GM12878 (cell line): ENCODE data around the gene ARL10.

ENCODE experiments used
- EP300 ChIP-seq, 2 experiments: fragments of 150-350 bp in 1 of 2; IDR thresholded peaks; 2 replicates each; pipeline ENCODE4 v1.6.1; 2011 to 2012; ENCODE audit warnings: low read depth in 2 of 2, low read length in 2 of 2, borderline replicate concordance in 1 of 2, improper control_type of control experiment in 1 of 2, inconsistent platforms in 1 of 2; ENCODE audit not compliant: control insufficient read depth in 1 of 2
- MTA2 ChIP-seq: fragments of 450-650 bp; IDR thresholded peaks from 2 replicates; pipeline ENCODE4 v1.6.1; 2016; ENCODE audit warnings: low read depth, mild to moderate bottlenecking, moderate library complexity
- NFIC ChIP-seq: IDR thresholded peaks from 2 replicates; pipeline ENCODE4 v1.6.1; 2012; ENCODE audit warnings: low read depth, mild to moderate bottlenecking, inconsistent platforms, low read length, moderate library complexity
- PAX8 ChIP-seq: fragments of 450-650 bp; IDR thresholded peaks from 2 replicates; pipeline ENCODE4 v1.6.1; 2017; ENCODE audit warnings: mild to moderate bottlenecking, moderate library complexity
- POLR2A ChIP-seq: IDR thresholded peaks from 2 replicates; pipeline ENCODE4 v1.6.1; 2011; ENCODE audit warnings: low read depth, mild to moderate bottlenecking, low read length
- TF ChIP-seq, protein P1 (sequence below): fragments of 450-650 bp; formaldehyde crosslinking; IDR thresholded peaks from 2 replicates; pipeline ENCODE4 v1.5.0; 2022; ENCODE audit warnings: mild to moderate bottlenecking, missing genetic modification characterization

DNA sequence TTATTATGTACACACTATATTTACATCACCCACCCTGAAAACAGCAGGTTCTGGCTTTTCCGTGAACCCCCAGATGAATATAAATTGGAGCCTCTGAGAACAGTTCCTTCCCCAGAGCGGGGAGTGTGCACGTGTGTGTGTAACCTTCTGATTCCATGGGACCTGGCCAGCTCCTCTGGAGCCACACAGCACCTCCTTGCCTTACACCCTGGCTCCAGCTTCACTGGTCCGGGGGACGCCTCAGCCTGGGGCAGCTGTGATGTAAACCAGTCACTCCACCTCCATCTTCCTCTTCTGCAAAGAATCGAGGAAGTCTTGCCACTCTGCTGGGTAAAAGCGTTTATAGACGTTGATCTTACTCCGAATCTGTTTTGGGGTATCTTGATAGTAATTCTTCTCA lies 18.7 kb downstream of the ARL10 start:
- no peak for TF ChIP-seq MTA2
- TF ChIP-seq POLR2A, result no peak
- TF ChIP-seq EP300 (IDR thresholded peaks at IDR 0.05; ENCODE audit: borderline replicate concordance in 1 of 2, control insufficient read depth in 1 of 2, low read depth in 2 of 2, low read length in 2 of 2), result no peak
- TF ChIP-seq NFIC, result no peak
- TF ChIP-seq, protein P1, sequence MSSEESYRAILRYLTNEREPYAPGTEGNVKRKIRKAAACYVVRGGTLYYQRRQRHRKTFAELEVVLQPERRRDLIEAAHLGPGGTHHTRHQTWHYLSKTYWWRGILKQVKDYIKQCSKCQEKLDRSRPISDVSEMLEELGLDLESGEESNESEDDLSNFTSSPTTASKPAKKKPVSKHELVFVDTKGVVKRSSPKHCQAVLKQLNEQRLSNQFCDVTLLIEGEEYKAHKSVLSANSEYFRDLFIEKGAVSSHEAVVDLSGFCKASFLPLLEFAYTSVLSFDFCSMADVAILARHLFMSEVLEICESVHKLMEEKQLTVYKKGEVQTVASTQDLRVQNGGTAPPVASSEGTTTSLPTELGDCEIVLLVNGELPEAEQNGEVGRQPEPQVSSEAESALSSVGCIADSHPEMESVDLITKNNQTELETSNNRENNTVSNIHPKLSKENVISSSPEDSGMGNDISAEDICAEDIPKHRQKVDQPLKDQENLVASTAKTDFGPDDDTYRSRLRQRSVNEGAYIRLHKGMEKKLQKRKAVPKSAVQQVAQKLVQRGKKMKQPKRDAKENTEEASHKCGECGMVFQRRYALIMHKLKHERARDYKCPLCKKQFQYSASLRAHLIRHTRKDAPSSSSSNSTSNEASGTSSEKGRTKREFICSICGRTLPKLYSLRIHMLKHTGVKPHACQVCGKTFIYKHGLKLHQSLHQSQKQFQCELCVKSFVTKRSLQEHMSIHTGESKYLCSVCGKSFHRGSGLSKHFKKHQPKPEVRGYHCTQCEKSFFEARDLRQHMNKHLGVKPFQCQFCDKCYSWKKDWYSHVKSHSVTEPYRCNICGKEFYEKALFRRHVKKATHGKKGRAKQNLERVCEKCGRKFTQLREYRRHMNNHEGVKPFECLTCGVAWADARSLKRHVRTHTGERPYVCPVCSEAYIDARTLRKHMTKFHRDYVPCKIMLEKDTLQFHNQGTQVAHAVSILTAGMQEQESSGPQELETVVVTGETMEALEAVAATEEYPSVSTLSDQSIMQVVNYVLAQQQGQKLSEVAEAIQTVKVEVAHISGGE (CRISPR knock-in tag), result no peak
- TF ChIP-seq PAX8, result no peak
